HG02938 (cell line): ENCODE results near the gene N4BP2L2.

Experiments
- ATAC-seq: cut with Tn5 transposase; IDR thresholded peaks from one replicate; pipeline ENCODE4 v1.9.1; 2021; ENCODE audit warnings: mild to moderate bottlenecking, moderate library complexity; ENCODE audit not compliant: unreplicated experiment

The N4BP2L2 gene

DNA sequence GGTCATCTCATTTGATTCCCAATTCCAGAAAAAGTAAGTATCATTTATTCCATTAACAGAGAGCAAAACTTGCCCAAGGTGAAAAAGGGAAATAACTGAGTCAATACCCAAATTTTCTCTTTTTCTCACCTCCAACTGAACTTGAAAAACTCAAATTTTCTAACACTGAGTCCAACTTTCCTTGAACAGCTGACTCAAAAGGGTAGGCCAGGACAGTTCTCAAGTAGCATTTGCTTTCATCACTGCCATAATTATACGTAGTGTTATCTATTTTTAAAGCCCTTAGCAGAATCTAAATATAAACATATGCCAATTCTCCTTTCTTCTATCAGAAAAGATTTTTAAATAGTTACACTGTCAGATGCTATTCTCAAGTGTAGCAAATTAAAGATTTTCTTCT, 3.5 kb downstream of the N4BP2L2 start:
- ATAC-seq: no peak

DNA sequence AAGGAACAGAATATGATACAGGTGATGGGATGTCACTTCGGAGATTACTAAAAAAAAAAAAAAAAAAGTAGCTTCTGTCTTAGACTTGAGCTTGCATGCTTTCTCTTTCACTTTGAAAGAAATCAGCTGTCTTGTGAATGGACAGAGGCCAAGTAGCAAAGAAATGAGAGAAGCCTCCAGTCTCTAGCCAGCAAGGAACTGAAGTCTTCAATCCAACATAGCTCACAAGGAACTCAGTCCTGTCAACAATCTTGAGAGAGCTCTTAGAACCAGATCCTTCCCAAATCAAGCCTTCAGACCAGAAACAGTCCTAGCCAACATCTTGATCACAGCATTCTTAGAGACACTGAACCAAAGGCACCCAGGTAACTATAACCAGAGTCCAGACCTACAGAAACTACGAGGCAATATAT, 7.7 kb downstream of the N4BP2L2 start:
- ATAC-seq: peak; percentile 58

- ATAC-seq: no peak
These were observed 10.2 kb downstream of the N4BP2L2 start for GRCh38 chr13:32528358-32528757.

DNA sequence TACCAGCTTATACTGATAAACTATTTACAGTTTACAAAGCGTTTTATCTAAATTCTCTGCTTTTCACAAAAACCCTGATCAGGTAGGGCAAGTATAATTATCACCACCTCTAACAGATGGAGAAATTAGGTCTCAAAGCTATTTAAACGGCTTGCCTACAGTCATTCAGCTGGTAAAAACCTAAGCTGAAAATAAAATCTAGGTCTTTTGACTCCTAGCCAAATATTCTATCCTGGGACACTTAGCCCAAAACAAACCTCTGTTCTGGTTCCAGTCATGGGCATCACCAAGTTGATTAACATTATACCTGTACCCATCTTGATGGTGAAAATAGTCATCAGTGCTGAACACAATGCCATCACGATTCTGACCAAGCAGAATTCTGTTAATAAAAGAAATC, 11.4 kb downstream of the N4BP2L2 start:
- ATAC-seq: no peak

DNA sequence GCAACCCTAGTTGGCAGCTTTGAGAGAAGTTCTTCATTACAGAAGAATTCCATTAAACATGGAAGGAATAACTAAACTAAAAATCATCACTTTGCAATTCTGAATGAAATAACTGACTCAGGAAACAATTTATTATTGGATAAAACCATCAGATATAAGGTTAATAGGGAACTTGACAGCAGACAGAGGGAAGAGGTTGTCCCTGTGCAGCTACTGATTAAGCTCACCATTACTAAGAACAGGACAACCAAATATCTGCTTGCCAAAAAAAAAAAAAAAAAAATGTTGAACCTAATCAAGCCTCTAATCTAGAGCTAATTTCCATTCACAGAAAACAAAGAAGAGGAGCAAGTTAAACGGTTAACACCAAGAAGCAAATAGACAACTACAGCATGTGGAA, 12.8 kb downstream of the N4BP2L2 start:
- ATAC-seq: no peak

DNA sequence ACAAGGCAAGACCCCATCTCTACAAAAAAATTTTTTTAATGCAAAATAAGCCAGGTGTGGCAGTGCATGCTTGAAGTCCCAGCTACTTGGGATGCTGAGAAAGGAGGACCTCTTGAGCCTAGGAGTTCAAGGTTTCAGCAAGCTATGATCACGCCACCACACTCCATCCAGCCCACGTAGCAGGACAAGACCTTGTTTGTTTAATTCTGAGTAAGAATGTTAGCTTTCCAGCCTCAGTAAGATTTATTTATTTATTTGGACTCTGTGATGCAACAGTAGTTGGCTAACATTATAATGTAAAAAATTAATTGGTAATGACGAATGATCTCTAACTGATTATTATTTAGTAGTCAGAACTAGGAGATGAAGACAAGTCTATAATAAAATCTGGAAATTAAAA, 23.3 kb downstream of the N4BP2L2 start:
- ATAC-seq: no peak

- no peak for ATAC-seq
These were observed 27.1 kb downstream of the N4BP2L2 start for GRCh38 chr13:32511482-32511881.

DNA sequence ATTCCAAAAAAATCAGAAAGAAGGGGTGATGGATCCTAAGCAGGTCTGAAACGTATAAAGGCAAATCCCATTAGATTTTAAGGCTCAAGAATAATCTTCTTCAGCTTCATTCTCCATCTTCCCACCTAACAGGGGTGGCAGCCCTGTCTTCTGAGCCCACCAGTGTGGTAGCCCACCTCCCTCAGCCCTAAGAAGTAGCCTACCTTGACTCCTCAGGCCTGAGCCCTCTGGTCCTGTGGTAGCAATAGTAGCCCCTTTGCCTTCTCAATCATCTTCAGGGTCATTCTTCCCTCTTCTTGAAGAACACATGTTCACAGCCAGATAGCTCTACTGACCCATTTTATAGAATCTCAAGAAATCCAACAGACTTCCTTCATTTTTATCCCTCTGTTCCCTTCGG, 33.7 kb downstream of the N4BP2L2 start:
- ATAC-seq: no peak

DNA sequence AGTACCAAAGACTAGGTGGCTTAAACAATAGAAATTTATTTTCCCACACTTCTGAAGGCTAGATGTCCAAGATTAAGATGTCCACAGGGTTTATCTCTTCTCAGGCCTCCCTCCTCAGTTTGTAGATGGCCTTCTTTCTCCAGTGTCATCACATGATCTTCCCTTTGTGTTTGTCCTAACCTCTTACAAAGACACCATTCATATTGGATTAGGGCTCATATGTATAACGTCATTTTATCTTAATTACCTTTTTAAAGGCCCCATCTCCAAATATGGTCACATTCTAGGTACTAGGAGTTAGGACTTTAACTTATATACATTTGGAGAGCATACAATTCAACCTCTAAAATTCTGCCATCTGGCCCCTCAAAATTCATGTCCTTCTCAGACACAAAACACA, 34.3 kb downstream of the N4BP2L2 start:
- no peak for ATAC-seq

- ATAC-seq: no peak
These were observed 34.9 kb downstream of the N4BP2L2 start for GRCh38 chr13:32503727-32504126.

DNA sequence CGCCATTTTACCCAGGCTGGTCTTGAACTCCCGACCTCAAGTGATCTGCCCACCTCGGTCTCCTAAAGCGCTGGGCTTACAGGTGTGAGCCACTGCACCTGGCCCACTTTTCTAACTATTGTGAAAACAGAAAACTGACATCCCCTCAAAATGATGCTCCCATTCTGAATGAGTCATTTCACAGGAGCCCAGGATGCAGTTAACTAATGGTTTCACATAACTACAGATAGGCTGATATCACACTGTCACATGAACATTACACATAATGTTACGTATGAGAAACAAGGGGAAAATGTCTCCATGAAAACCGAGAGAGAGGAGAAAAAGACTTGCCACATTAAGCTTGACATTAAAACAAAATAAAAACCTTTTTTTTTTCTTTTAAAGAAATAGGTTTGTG, 37.5 kb downstream of the N4BP2L2 start:
- ATAC-seq: no peak

DNA sequence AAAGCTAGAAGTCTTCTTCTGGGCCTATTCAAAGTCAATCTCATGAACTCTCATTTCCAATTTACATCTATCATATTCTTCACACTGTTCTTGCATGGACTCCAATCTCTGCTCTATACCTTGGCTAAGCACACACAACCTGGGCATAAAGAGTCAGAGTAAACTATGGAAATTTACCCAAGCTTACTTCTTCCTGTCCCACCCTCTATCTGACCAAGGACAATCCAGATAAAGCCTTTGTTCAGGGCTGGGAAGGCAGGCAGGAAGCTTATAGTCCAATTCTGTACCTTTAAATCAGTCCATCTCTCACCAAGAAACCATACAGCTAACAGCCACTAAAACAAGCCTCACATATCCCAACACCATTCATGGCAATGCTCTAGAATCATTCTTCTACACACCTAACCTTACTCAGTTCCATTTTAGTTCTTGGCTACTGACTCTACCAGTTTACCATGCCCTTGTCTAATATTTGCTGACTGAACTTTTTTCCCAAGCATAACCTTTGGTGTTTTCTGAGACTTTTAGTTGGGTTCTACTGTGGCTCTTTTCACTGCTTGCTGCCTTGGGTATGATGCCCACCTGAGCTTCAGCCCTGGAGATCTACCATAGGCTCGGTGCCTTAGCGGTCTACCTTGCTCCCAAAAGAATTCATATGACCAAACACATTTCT, 38.9 kb downstream of the N4BP2L2 start:
- no peak for ATAC-seq

GRCh38 chr13:32497589-32497988, 41.0 kb downstream of the N4BP2L2 start:
- ATAC-seq: no peak

DNA sequence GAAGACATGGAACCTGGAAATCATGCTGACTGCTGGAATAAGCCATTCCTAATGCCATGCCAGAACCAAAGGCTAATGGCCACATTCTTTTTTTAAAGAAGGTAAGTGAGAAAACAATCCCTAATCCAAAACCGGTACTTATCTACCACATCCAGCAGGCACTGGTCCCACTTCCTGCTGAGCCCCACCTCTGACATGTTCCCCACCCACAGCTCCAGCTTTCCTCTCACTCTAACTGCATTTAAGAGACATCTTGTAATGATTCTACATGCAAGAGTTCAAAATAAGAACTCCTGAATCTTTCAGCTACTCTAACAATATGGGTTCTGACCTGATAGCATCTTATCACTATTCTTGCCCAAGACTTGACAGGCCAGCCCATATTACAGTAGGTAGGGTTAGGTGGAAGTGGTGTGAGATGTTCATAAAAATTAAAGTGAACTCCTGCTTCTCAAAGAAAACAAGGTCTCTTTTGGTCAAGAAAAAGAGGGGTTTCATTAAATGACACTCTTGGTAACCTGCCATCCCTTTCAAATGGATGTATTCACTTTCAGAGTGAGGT, 41.9 kb downstream of the N4BP2L2 start:
- no peak for ATAC-seq

DNA sequence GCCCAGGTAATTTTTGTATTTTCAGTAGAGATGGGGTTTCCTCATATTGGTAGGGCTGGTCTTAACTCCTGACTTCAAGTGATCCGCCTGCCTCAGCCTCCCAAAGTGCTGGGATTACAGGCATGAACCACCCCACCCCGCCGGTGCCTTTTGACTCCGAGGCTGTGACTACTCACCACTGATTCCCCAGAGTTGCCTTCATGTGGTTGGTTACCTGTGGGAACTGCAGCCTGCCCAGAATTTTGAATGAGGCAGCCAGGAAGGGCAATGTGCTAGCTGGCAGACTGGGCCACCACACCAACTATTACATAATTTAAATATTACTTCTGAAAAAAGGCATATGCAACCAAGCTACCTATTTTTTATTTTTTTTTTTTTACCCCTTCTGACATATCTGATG, 42.8 kb downstream of the N4BP2L2 start:
- no peak for ATAC-seq

GRCh38 chr13:32495429-32495828, 43.2 kb downstream of the N4BP2L2 start:
- no peak for ATAC-seq

GRCh38 chr13:32491028-32491427, 47.6 kb downstream of the N4BP2L2 start:
- no peak for ATAC-seq

DNA sequence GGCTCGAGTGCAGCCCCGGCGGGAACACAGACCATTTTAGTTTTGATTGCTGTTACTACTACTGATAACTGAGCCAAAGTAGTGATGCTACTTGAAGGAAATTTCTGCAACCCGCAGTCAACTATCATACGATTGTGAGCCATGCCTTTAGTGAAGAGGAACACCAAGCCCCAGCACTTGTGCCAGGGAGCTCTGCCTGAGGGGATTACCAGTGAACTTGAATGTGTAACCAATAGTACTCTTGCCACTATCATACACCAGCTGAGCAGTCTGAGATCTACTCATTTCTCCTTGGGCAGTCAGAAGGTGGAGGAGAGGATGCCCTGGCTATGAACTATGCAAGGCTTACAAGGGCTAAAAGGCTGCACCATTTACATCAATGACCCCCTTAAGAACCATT, 61.7 kb downstream of the N4BP2L2 start:
- no peak for ATAC-seq

- ATAC-seq: no peak
These were observed 62.4 kb downstream of the N4BP2L2 start for GRCh38 chr13:32476021-32476731.

- ATAC-seq: no peak
These were observed 63.4 kb downstream of the N4BP2L2 start for GRCh38 chr13:32474999-32475792.

GRCh38 chr13:32473650-32474049, 64.9 kb downstream of the N4BP2L2 start:
- no peak for ATAC-seq

GRCh38 chr13:32472194-32472621, 66.4 kb downstream of the N4BP2L2 start:
- peak; percentile 77 for ATAC-seq
